BE2C (cell line): ENCODE data around the gene USP40.

Experiments
- DNase-seq: peaks from one replicate; pipeline ENCODE4 v3.0.0-alpha.2; 2020
- H3K27me3 ChIP-seq: fragments of 250-450 bp; sonication (Bioruptor Pico); 2 replicates; pipeline ENCODE4 v1.5.1; 2020; ENCODE audit warnings: mild to moderate bottlenecking
- H3K36me3 ChIP-seq: fragments of 250-450 bp; sonication (Bioruptor Pico); 2 replicates; pipeline ENCODE4 v1.5.1; 2020; ENCODE audit warnings: mild to moderate bottlenecking
- H3K4me1 ChIP-seq: fragments of 250-450 bp; sonication (Bioruptor Pico); 2 replicates; pipeline ENCODE4 v1.5.1; 2020
- H3K4me3 ChIP-seq: 2 replicates; pipeline ENCODE4 v1.5.1; 2011; ENCODE audit warnings: low read depth, low read length
- H3K9me3 ChIP-seq: fragments of 250-450 bp; sonication (Bioruptor Pico); 2 replicates; pipeline ENCODE4 v1.5.1; 2020
- CTCF ChIP-seq: IDR thresholded peaks from 2 replicates; pipeline ENCODE4 v1.5.1; 2012; ENCODE audit warnings: mild to moderate bottlenecking, low read depth, low read length

The USP40 gene

GRCh38 chr2:233436691-233437438 is 129.7 kb downstream of the USP40 start:
- 0 out of 2 replicates have a peak, but pooled peaks cover 2% of the 10 kb centered on the region for H3K9me3 ChIP-seq
- peaks cover 7% of the 10 kb centered on the region for H3K36me3 ChIP-seq
- no peak for TF ChIP-seq CTCF
- DNase-seq = no peak
- no peaks in the 10 kb centered on the region for H3K27me3 ChIP-seq
- H3K4me3 ChIP-seq = no peak overlapping the region
- H3K4me1 ChIP-seq = no peaks in the 10 kb centered on the region

GRCh38 chr2:233436191-233436581 is 130.4 kb downstream of the USP40 start:
- no peak for DNase-seq
- peaks cover 7% of the 10 kb centered on the region for H3K36me3 ChIP-seq
- H3K4me1 ChIP-seq = no peaks in the 10 kb centered on the region
- 0 out of 2 replicates have a peak, but pooled peaks cover 2% of the 10 kb centered on the region for H3K9me3 ChIP-seq
- no peaks in the 10 kb centered on the region for H3K27me3 ChIP-seq
- TF ChIP-seq CTCF = no peak
- no peak overlapping the region for H3K4me3 ChIP-seq

GRCh38 chr2:233435436-233436190 is 131.0 kb downstream of the USP40 start:
- H3K4me1 ChIP-seq = no peaks in the 10 kb centered on the region
- H3K9me3 ChIP-seq = 0 out of 2 replicates have a peak, but pooled peaks cover 2% of the 10 kb centered on the region
- H3K27me3 ChIP-seq = no peaks in the 10 kb centered on the region
- TF ChIP-seq CTCF = no peak
- H3K4me3 ChIP-seq = no peak overlapping the region
- DNase-seq = no peak
- H3K36me3 ChIP-seq = peaks cover 7% of the 10 kb centered on the region

GRCh38 chr2:233434666-233435330 is 131.8 kb downstream of the USP40 start:
- Histone ChIP-seq H3K36me3 (peaks cover 7% of the 10 kb centered on the region), H3K4me3 (no peak overlapping the region), H3K9me3 (0 out of 2 replicates have a peak, but pooled peaks cover 2% of the 10 kb centered on the region), H3K4me1 (no peaks in the 10 kb centered on the region), H3K27me3 (no peaks in the 10 kb centered on the region)
- DNase-seq = no peak
- no peak for TF ChIP-seq CTCF

- no peak for TF ChIP-seq CTCF
- no peaks in the 10 kb centered on the region for H3K4me1 ChIP-seq
- H3K9me3 ChIP-seq = 0 out of 2 replicates have a peak, but pooled peaks cover 2% of the 10 kb centered on the region
- no peak overlapping the region for H3K4me3 ChIP-seq
- peaks cover 7% of the 10 kb centered on the region; the same call in 1 of the 2 replicates for H3K36me3 ChIP-seq
- no peak for DNase-seq
- H3K27me3 ChIP-seq = no peaks in the 10 kb centered on the region
Measured at GRCh38 chr2:233433794-233434193, 132.8 kb downstream of the USP40 start.
